PC-3 (cell line): ENCODE results near the gene CHAC1. TPM values are rescaled to one million over a fixed set of nuclear protein-coding genes. Genes with fewer than 3 reads are reported as not detected.
A peak's percentile ranks its signal among the peaks of the same experiment; 100 is the strongest.

Experiments
- ATAC-seq: fragments of 200-7000 bp; cut with Tn5 transposase; 2 replicates; pipeline ENCODE4 v1.9.1; 2020; ENCODE audit warnings: mild to moderate bottlenecking, moderate library complexity
- BruUV-seq: library from RNA; stranded (reverse); fragments of 400-500 nt; replicated peaks from 2 replicates; lab custom pipeline; 2021; lab: Mats Ljungman, UMichigan
- CTCF ChIA-PET: fragments of 300-600 bp; sonication (Branson Sonifier 250); formaldehyde crosslinking; loops from one replicate; lab custom pipeline; 2022; ENCODE audit warnings: antibody characterized with exemption; lab: Charles Lee
- POLR2A ChIA-PET: fragments of 300-600 bp; sonication (Branson Sonifier 250); formaldehyde crosslinking; loops from one replicate; lab custom pipeline; 2022; ENCODE audit warnings: antibody characterized with exemption; ENCODE audit not compliant: unreplicated experiment; lab: Charles Lee
- DNase-seq: peaks from one replicate; pipeline ENCODE4 v3.0.0-alpha.2; 2015
- H2AFZ ChIP-seq: fragments of 300-600 bp; sonication (generic); 2 replicates; pipeline ENCODE4 v1.6.0; 2016; ENCODE audit warnings: antibody characterized with exemption, low read length
- H3F3A ChIP-seq: fragments of 300-600 bp; sonication (generic); one replicate; pipeline ENCODE4 v1.6.0; 2017; ENCODE audit warnings: antibody characterized with exemption, low read length, control low read depth, mild to moderate bottlenecking; ENCODE audit not compliant: unreplicated experiment
- H3K27ac ChIP-seq: fragments of 300-600 bp; sonication (generic); 2 replicates; pipeline ENCODE4 v1.5.1; 2016; ENCODE audit warnings: mild to moderate bottlenecking, low read length
- H3K27me3 ChIP-seq: fragments of 300-600 bp; sonication (generic); 2 replicates; pipeline ENCODE4 v1.6.1; 2016; ENCODE audit warnings: low read length, mixed read lengths
- H3K36me3 ChIP-seq: fragments of 300-600 bp; sonication (generic); 2 replicates; pipeline ENCODE4 v1.6.1; 2016; ENCODE audit warnings: low read depth, mixed run types, low read length, mixed read lengths
- H3K4me1 ChIP-seq: fragments of 300-600 bp; sonication (generic); 2 replicates; pipeline ENCODE4 v1.5.1; 2016; ENCODE audit warnings: low read length; ENCODE audit not compliant: insufficient read depth
- H3K4me2 ChIP-seq: fragments of 300-600 bp; sonication (generic); 2 replicates; pipeline ENCODE4 v1.6.0; 2016; ENCODE audit warnings: low read length
- H3K4me3 ChIP-seq: fragments of 300-600 bp; sonication (generic); 2 replicates; pipeline ENCODE4 v1.5.1; 2016; ENCODE audit warnings: mild to moderate bottlenecking, low read length, mixed read lengths
- H3K79me2 ChIP-seq: fragments of 300-600 bp; sonication (generic); 2 replicates; pipeline ENCODE4 v1.6.1; 2017; ENCODE audit warnings: low read length, mixed read lengths
- H3K9ac ChIP-seq: fragments of 300-600 bp; sonication (generic); 2 replicates; pipeline ENCODE4 v1.6.0; 2016; ENCODE audit warnings: mild to moderate bottlenecking, low read length
- H3K9me2 ChIP-seq: fragments of 300-600 bp; sonication (generic); replicated peaks from 2 replicates; pipeline ENCODE4 v1.6.1; 2016; ENCODE audit warnings: mixed run types, low read length, mixed read lengths
- H3K9me3 ChIP-seq: fragments of 300-600 bp; sonication (generic); 2 replicates; pipeline ENCODE4 v1.6.1; 2016; ENCODE audit warnings: low read length, mixed read lengths
- H4K20me1 ChIP-seq: fragments of 300-600 bp; sonication (generic); 2 replicates; pipeline ENCODE4 v1.6.1; 2016; ENCODE audit warnings: low read length, mixed read lengths
- EZH2 ChIP-seq: fragments of 300-600 bp; sonication (generic); IDR thresholded peaks from one replicate; pipeline ENCODE4 v1.6.1; 2017; ENCODE audit warnings: antibody characterized with exemption, mild to moderate bottlenecking, low read length; ENCODE audit not compliant: unreplicated experiment
- EZH2phosphoT487 ChIP-seq: fragments of 300-600 bp; sonication (generic); IDR thresholded peaks from 2 replicates; pipeline ENCODE4 v1.6.1; 2018; ENCODE audit warnings: mild to moderate bottlenecking, antibody characterized with exemption, low read length, borderline replicate concordance
- intact Hi-C: fragments of 100-400 bp; cut with micrococcal nuclease; formaldehyde crosslinking; loops from 2 replicates; pipeline ENCODE4 v1.9.0; 2023
- total RNA-seq: library from RNA; depleted of rRNA; stranded (reverse); fragments of >200 nt; gene quantifications from 2 replicates; pipeline ENCODE4 v1.2.3, GENCODE V29; 2014
- TF ChIP-seq, protein P1 (sequence below): fragments of 300-600 bp; sonication (generic); conservative IDR thresholded peaks from 2 replicates; pipeline ENCODE4 v1.5.1; 2017; ENCODE audit warnings: antibody characterized with exemption, low read depth, mild to moderate bottlenecking, low read length

CHAC1 gene
- total RNA-seq, 1 experiment from 2014 or later: 13.3 TPM

DNA sequence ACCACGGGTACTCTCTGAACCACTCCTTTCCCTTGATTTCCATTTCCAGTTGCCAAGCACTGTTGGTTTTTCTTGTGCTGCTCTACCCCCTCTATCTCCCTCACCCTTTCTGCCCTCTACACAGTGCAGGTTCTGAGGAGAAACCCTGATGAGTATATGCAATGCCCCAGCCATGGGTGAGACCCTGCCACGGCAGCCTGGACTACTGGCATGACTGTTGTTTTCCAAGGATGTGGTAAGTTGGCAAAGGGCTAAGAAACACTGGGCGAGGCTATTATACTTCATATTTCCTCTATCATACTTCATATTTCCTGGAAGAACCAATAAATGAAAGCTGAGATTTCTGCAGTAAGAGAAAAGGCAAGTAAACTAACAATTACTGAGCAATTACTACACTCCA is 27.9 kb downstream of the CHAC1 start:
- CTCF ChIA-PET: no interaction called here
- Histone ChIP-seq H3K9me3 (no peaks in the 10 kb centered on the region), H3K36me3 (peaks cover 93% of the 10 kb centered on the region), H3K4me3 (no peak overlapping the region), H3K27me3 (no peaks in the 10 kb centered on the region), H3K79me2 (no peaks in the 10 kb centered on the region), H3F3A (no peaks in the 10 kb centered on the region), H3K9me2 (no peaks in the 10 kb centered on the region), H4K20me1 (no peaks in the 10 kb centered on the region), H3K9ac (no peak overlapping the region), H3K4me1 (no peaks in the 10 kb centered on the region), H2AFZ (no peak overlapping the region), H3K4me2 (no peak overlapping the region), H3K27ac (no peak overlapping the region)
- intact Hi-C loops: loop anchor here (2.0 kb wide), 2 partner anchors 18 to 38 kb away; no protein-coding TSS in a partner anchor
- no peak for DNase-seq
- TF ChIP-seq, protein P1, sequence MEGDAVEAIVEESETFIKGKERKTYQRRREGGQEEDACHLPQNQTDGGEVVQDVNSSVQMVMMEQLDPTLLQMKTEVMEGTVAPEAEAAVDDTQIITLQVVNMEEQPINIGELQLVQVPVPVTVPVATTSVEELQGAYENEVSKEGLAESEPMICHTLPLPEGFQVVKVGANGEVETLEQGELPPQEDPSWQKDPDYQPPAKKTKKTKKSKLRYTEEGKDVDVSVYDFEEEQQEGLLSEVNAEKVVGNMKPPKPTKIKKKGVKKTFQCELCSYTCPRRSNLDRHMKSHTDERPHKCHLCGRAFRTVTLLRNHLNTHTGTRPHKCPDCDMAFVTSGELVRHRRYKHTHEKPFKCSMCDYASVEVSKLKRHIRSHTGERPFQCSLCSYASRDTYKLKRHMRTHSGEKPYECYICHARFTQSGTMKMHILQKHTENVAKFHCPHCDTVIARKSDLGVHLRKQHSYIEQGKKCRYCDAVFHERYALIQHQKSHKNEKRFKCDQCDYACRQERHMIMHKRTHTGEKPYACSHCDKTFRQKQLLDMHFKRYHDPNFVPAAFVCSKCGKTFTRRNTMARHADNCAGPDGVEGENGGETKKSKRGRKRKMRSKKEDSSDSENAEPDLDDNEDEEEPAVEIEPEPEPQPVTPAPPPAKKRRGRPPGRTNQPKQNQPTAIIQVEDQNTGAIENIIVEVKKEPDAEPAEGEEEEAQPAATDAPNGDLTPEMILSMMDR: no peak
- TF ChIP-seq EZH2phosphoT487 (no peak), EZH2 (no peak)
- ATAC-seq: peak; percentile 75
- no TSS peak for BruUV-seq
- POLR2A ChIA-PET: no interaction called here

DNA sequence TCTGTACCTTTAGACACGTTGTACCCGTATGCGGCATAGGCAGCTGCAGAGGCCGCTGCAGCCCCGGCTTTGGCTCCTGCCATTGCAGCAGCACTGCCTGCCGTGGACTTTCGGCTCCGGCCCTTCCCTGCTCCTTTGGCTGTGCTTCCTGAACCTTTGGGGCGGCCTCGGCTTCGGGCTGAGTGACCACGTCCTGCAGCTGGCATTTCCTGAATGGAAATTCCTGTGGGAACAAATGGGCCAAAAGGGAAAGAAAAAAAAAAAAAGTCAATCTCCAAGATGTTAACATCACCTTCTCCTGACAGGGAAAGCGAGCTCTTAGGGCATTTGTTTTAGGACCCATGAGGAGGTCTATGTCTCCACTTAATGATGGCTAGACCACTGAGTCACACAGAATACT is 29.6 kb downstream of the CHAC1 start:
- no peak overlapping the region for H2AFZ ChIP-seq
- H3K36me3 ChIP-seq: peaks cover 92% of the 10 kb centered on the region
- no TSS peak for BruUV-seq
- no peak overlapping the region for H3K9ac ChIP-seq
- intact Hi-C loops: no loop called here
- H3K4me2 ChIP-seq: no peak overlapping the region
- ATAC-seq (0 out of 2 replicates have a peak, but pooled peaks have one; percentile 14), DNase-seq (no peak)
- H3K27me3 ChIP-seq: no peaks in the 10 kb centered on the region
- TF ChIP-seq EZH2phosphoT487: no peak
- TF ChIP-seq, protein P1: no peak
- no peak for TF ChIP-seq EZH2
- ChIA-PET CTCF (interaction anchor here (0.7 kb wide), 1 partner anchor 190 kb away, joined by 3 read pairs; no protein-coding TSS in a partner anchor), POLR2A (no interaction called here)
- H3K9me3 ChIP-seq: no peaks in the 10 kb centered on the region
- H3K27ac ChIP-seq: no peak overlapping the region
- H3F3A ChIP-seq: no peaks in the 10 kb centered on the region
- H3K9me2 ChIP-seq: no peaks in the 10 kb centered on the region
- no peak overlapping the region for H3K4me3 ChIP-seq
- H3K79me2 ChIP-seq: no peaks in the 10 kb centered on the region
- H3K4me1 ChIP-seq: no peaks in the 10 kb centered on the region
- H4K20me1 ChIP-seq: no peaks in the 10 kb centered on the region

DNA sequence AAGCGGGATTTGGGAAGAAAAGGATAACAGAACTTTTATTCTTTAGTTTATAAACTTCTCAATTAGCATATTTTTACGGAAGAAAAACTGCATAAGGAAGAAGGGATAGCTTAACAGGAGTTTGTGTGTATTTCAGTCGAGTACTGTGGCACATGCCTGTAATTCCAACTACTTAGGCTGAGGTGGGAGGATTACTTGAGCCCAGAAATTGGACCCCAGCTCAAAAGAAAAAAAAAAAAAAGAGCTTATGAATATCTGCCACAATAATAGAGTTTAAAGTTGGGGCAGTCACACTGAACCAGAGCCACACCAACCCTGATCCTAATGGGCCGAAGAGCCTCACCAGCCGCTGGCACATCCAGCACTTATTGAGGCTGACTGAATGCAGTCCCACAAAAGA is 31.1 kb downstream of the CHAC1 start:
- no peaks in the 10 kb centered on the region for H3K9me3 ChIP-seq
- no peak for DNase-seq
- H3K36me3 ChIP-seq: peaks cover 82% of the 10 kb centered on the region
- no peak overlapping the region for H3K4me3 ChIP-seq
- no peaks in the 10 kb centered on the region for H3K4me1 ChIP-seq
- H3K4me2 ChIP-seq: no peak overlapping the region
- H3K27me3 ChIP-seq: no peaks in the 10 kb centered on the region
- ATAC-seq: no peak
- H3K9ac ChIP-seq: no peak overlapping the region
- no peaks in the 10 kb centered on the region for H3K9me2 ChIP-seq
- no peaks in the 10 kb centered on the region for H3K79me2 ChIP-seq
- no TSS peak for BruUV-seq
- intact Hi-C loops: no loop called here
- POLR2A ChIA-PET: no interaction called here
- TF ChIP-seq EZH2phosphoT487 (no peak), EZH2 (no peak)
- TF ChIP-seq, protein P1: no peak
- H3K27ac ChIP-seq: no peak overlapping the region
- H4K20me1 ChIP-seq: no peaks in the 10 kb centered on the region
- H3F3A ChIP-seq: no peaks in the 10 kb centered on the region
- no peak overlapping the region for H2AFZ ChIP-seq
- CTCF ChIA-PET: no interaction called here
